GM12878 (cell line): ENCODE results near the gene PNPLA3.

ENCODE experiments used
- BRCA1 ChIP-seq: IDR thresholded peaks from 2 replicates; pipeline ENCODE4 v1.6.1; 2011; ENCODE audit warnings: low read depth, low read length, improper control_type of control experiment
- CHD4 ChIP-seq: fragments of 200-600 bp; sonication (generic); IDR thresholded peaks from 2 replicates; pipeline ENCODE4 v1.6.1; 2016; ENCODE audit warnings: mild to moderate bottlenecking
- CTCF ChIP-seq, 3 experiments: IDR thresholded peaks in 2 of 3; conservative IDR thresholded peaks in 1 of 3; 2 replicates each; pipeline ENCODE4 v1.5.1; 2011; ENCODE audit warnings: low read depth in 3 of 3, low read length in 3 of 3, mild to moderate bottlenecking in 3 of 3, control low read depth in 2 of 3, moderate library complexity in 2 of 3, inconsistent platforms in 1 of 3, mixed read lengths in 1 of 3; ENCODE audit not compliant: control insufficient read depth in 2 of 3, insufficient read depth in 1 of 3; ENCODE audit errors: extremely low read depth in 1 of 3
- EP300 ChIP-seq, 2 experiments: fragments of 150-350 bp in 1 of 2; IDR thresholded peaks; 2 replicates each; pipeline ENCODE4 v1.6.1; 2011 to 2012; ENCODE audit warnings: low read depth in 2 of 2, low read length in 2 of 2, borderline replicate concordance in 1 of 2, improper control_type of control experiment in 1 of 2, inconsistent platforms in 1 of 2; ENCODE audit not compliant: control insufficient read depth in 1 of 2
- ESRRA ChIP-seq: IDR thresholded peaks from 2 replicates; pipeline ENCODE4 v1.6.1; 2012; ENCODE audit warnings: mild to moderate bottlenecking, low read length, improper control_type of control experiment
- FOS ChIP-seq: IDR thresholded peaks from 3 replicates; pipeline ENCODE4 v1.6.1; 2011; ENCODE audit warnings: borderline replicate concordance; ENCODE audit not compliant: insufficient read length; ENCODE audit errors: extremely low read depth
- JUNB ChIP-seq: IDR thresholded peaks from 2 replicates; pipeline ENCODE4 v1.6.1; 2016; ENCODE audit warnings: antibody characterized with exemption, mild to moderate bottlenecking
- POLR2A ChIP-seq: IDR thresholded peaks from 2 replicates; pipeline ENCODE4 v1.6.1; 2011; ENCODE audit warnings: low read depth, mild to moderate bottlenecking, low read length
- SMAD1 ChIP-seq: fragments of 450-650 bp; IDR thresholded peaks from 2 replicates; pipeline ENCODE4 v1.6.1; 2018; ENCODE audit warnings: mild to moderate bottlenecking, low read depth; ENCODE audit not compliant: partially characterized antibody
- SP1 ChIP-seq: IDR thresholded peaks from one replicate; pipeline ENCODE4 v1.6.1; 2011; ENCODE audit warnings: low read depth, low read length
- SUPT20H ChIP-seq: IDR thresholded peaks from 2 replicates; pipeline ENCODE4 v1.6.1; 2011; ENCODE audit warnings: low read depth, mild to moderate bottlenecking, low read length, moderate library complexity, borderline replicate concordance; ENCODE audit not compliant: control insufficient read depth
- TAF1 ChIP-seq: IDR thresholded peaks from 2 replicates; pipeline ENCODE4 v1.6.1; 2011; ENCODE audit warnings: mild to moderate bottlenecking, low read depth, low read length, borderline replicate concordance
- ZNF592 ChIP-seq: fragments of 450-650 bp; IDR thresholded peaks from 2 replicates; pipeline ENCODE4 v1.6.1; 2017; ENCODE audit warnings: mild to moderate bottlenecking, moderate library complexity

DNA sequence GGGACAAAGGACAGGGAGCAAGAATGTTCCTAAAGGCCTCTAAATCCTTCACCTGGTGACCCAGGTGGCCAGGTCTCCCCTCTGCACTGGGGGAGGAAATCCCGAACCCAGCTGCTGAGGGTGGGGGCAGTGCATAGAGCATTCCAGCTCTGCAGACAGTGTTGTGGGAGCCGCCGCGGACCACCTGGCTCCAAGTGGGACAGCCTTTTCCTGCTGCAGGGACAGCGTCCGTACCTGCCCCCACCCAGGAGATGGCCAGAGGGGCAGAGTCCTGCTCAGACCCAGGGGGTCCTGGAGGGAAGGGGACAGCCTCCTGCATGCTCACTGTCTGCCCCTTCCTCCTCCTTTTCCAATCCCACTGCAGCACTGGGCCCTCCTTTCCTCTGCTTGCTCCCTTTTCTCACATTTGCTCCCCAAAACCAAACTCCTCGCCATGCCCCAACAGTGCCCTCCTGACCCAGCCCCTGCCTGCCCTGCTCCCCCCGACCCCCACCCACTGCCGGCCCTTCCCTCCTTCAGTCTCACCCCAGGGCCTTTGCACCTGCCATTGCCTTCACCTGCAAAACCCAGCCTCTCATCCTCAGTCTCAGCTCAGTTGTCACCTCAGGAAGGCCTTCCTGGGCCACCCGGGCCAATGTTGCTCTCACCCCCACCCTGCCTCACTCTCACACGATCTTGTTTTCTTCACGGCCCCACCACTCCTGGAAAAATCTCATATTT is 44.6 kb upstream of the PNPLA3 start:
- TF ChIP-seq CTCF (IDR thresholded peaks at IDR 0.05 in 2 of 3, conservative IDR thresholded peaks at IDR 0.05 in 1 of 3; ENCODE audit: control insufficient read depth in 2 of 3, extremely low read depth in 1 of 3, insufficient read depth in 1 of 3, low read depth in 3 of 3, low read length in 3 of 3) (no peak), POLR2A (no peak), SP1 (no peak), SMAD1 (no peak), FOS (no peak), SUPT20H (no peak), ESRRA (no peak), BRCA1 (no peak), CHD4 (no peak), ZNF592 (no peak), TAF1 (no peak), EP300 (IDR thresholded peaks at IDR 0.05; ENCODE audit: borderline replicate concordance in 1 of 2, control insufficient read depth in 1 of 2, low read depth in 2 of 2, low read length in 2 of 2) (no peak), JUNB (no peak)
